ENCODE results near the gene ALDH6A1. TPM values are rescaled to one million over a fixed set of nuclear protein-coding genes. Genes with fewer than 3 reads are reported as not detected.
"Not testable (repeated sequence)": the region's sequence is repeated elsewhere in the genome, so short reads cannot be mapped to it uniquely, and the experiment has no call there.

The ALDH6A1 gene
- total RNA-seq, 1 experiment from 2014 or later: 21.6 TPM

DNA sequence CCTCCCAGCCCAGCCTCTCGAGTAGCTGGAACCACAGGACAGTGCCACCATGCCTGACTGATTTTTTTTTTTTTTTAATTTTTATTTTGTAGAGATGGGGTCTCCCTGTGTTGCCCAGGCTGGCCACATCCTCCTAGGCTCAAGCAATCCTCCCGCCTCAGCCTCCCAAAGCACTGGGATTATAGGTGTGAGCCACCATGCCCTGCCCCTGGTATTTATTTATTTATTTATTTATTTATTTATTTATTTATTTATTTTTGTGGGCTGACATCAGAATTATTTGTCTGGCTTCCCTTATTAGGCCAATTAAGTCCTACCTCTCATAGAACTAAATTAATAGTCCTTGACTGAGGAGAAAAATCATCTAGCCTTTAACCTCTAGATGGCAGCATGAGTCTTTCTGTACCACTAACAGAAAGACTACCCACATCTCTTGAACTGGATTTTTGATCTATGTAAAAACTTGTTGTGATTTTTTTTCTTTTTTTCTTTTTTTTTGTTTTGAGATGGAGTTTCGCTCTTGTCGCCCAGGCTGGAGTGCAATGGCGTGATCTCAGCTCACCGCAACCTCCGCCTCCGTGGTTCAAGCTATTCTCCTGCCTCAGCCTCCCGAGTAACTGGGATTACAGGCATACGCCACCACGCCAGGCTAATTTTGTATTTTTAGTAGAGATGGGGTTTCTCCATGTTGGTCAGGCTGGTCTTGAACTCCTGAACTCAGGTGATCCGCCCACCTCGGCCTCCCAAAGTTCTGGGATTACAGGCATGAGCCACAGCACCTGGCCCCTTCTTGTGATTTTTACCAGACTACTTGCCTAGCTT, 27.4 kb upstream of the ALDH6A1 start:
- H3K4me1 Mint-ChIP-seq; POLR2A ChIA-PET; DNase-seq (ENCODE audit: low spot score); H3K9me3 Mint-ChIP-seq; H3K4me3 Mint-ChIP-seq; H3K27me3 Mint-ChIP-seq (ENCODE audit: low read depth); H3K27ac Mint-ChIP-seq; ATAC-seq: not testable (repeated sequence)
- peaks cover 10% of the 10 kb centered on the region for H3K36me3 Mint-ChIP-seq
- CTCF ChIA-PET: interaction anchor here (0.7 to 2.1 kb wide), 4 partner anchors 20 to 183 kb away, joined by 3 to 6 read pairs (median 3); no protein-coding TSS in a partner anchor
- TF ChIP-seq ZNF121 (CRISPR knock-in tag; IDR thresholded peaks at IDR 0.05): peak; percentile 77; the same call in 1 of the 2 replicates
- 0 out of 2 replicates have a peak, but pooled peaks have one; percentile 43 for TF ChIP-seq GTF2I (CRISPR knock-in tag; conservative IDR thresholded peaks at IDR 0.05)

DNA sequence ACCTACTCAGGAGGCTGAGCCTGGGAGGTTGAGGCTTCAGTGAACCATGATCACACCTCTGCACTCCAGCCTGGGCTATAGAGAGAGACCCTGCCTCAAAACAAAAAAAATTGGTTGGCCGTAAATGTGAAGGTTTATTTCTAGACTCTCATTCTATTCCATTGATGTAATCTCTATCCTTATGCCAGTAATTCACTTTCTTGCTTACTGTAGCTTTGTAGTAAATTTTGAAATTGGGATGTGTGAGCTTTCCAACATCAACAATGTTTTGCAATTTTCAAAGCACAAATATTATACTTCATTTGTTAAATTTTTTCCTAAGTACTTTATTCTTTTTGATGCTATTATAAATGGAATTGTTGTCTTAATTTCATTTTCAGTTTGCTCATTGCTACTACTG, 25.1 kb upstream of the ALDH6A1 start:
- H3K4me3 Mint-ChIP-seq: no peak overlapping the region
- H3K36me3 Mint-ChIP-seq: peaks cover 10% of the 10 kb centered on the region
- H3K27ac Mint-ChIP-seq: no peak overlapping the region
- ChIA-PET CTCF (no interaction called here), POLR2A (no interaction called here)
- H3K27me3 Mint-ChIP-seq (ENCODE audit: low read depth): no peaks in the 10 kb centered on the region
- TF ChIP-seq, protein P1, sequence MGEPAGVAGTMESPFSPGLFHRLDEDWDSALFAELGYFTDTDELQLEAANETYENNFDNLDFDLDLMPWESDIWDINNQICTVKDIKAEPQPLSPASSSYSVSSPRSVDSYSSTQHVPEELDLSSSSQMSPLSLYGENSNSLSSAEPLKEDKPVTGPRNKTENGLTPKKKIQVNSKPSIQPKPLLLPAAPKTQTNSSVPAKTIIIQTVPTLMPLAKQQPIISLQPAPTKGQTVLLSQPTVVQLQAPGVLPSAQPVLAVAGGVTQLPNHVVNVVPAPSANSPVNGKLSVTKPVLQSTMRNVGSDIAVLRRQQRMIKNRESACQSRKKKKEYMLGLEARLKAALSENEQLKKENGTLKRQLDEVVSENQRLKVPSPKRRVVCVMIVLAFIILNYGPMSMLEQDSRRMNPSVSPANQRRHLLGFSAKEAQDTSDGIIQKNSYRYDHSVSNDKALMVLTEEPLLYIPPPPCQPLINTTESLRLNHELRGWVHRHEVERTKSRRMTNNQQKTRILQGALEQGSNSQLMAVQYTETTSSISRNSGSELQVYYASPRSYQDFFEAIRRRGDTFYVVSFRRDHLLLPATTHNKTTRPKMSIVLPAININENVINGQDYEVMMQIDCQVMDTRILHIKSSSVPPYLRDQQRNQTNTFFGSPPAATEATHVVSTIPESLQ (CRISPR knock-in tag; IDR thresholded peaks at IDR 0.05): no peak
- TF ChIP-seq NR1H2 (CRISPR knock-in tag; IDR thresholded peaks at IDR 0.05) (no peak), ATF1 (CRISPR knock-in tag; IDR thresholded peaks at IDR 0.05) (no peak), TEAD4 (CRISPR knock-in tag; IDR thresholded peaks at IDR 0.05) (no peak), OVOL2 (CRISPR knock-in tag; IDR thresholded peaks at IDR 0.05; ENCODE audit: borderline replicate concordance) (no peak), MYBL2 (CRISPR knock-in tag; IDR thresholded peaks at IDR 0.05) (no peak)
- TF ChIP-seq, protein P2, sequence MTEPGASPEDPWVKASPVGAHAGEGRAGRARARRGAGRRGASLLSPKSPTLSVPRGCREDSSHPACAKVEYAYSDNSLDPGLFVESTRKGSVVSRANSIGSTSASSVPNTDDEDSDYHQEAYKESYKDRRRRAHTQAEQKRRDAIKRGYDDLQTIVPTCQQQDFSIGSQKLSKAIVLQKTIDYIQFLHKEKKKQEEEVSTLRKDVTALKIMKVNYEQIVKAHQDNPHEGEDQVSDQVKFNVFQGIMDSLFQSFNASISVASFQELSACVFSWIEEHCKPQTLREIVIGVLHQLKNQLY (CRISPR knock-in tag; IDR thresholded peaks at IDR 0.05): no peak
- TF ChIP-seq, protein P3, sequence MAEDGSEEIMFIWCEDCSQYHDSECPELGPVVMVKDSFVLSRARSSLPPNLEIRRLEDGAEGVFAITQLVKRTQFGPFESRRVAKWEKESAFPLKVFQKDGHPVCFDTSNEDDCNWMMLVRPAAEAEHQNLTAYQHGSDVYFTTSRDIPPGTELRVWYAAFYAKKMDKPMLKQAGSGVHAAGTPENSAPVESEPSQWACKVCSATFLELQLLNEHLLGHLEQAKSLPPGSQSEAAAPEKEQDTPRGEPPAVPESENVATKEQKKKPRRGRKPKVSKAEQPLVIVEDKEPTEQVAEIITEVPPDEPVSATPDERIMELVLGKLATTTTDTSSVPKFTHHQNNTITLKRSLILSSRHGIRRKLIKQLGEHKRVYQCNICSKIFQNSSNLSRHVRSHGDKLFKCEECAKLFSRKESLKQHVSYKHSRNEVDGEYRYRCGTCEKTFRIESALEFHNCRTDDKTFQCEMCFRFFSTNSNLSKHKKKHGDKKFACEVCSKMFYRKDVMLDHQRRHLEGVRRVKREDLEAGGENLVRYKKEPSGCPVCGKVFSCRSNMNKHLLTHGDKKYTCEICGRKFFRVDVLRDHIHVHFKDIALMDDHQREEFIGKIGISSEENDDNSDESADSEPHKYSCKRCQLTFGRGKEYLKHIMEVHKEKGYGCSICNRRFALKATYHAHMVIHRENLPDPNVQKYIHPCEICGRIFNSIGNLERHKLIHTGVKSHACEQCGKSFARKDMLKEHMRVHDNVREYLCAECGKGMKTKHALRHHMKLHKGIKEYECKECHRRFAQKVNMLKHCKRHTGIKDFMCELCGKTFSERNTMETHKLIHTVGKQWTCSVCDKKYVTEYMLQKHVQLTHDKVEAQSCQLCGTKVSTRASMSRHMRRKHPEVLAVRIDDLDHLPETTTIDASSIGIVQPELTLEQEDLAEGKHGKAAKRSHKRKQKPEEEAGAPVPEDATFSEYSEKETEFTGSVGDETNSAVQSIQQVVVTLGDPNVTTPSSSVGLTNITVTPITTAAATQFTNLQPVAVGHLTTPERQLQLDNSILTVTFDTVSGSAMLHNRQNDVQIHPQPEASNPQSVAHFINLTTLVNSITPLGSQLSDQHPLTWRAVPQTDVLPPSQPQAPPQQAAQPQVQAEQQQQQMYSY (CRISPR knock-in tag; IDR thresholded peaks at IDR 0.05): no peak
- TF ChIP-seq, protein P4, sequence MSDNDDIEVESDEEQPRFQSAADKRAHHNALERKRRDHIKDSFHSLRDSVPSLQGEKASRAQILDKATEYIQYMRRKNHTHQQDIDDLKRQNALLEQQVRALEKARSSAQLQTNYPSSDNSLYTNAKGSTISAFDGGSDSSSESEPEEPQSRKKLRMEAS (CRISPR knock-in tag; IDR thresholded peaks at IDR 0.05): no peak
- TF ChIP-seq, protein P5, sequence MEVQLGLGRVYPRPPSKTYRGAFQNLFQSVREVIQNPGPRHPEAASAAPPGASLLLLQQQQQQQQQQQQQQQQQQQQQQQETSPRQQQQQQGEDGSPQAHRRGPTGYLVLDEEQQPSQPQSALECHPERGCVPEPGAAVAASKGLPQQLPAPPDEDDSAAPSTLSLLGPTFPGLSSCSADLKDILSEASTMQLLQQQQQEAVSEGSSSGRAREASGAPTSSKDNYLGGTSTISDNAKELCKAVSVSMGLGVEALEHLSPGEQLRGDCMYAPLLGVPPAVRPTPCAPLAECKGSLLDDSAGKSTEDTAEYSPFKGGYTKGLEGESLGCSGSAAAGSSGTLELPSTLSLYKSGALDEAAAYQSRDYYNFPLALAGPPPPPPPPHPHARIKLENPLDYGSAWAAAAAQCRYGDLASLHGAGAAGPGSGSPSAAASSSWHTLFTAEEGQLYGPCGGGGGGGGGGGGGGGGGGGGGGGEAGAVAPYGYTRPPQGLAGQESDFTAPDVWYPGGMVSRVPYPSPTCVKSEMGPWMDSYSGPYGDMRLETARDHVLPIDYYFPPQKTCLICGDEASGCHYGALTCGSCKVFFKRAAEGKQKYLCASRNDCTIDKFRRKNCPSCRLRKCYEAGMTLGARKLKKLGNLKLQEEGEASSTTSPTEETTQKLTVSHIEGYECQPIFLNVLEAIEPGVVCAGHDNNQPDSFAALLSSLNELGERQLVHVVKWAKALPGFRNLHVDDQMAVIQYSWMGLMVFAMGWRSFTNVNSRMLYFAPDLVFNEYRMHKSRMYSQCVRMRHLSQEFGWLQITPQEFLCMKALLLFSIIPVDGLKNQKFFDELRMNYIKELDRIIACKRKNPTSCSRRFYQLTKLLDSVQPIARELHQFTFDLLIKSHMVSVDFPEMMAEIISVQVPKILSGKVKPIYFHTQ (CRISPR knock-in tag; IDR thresholded peaks at IDR 0.05): no peak
- H3K9me3 Mint-ChIP-seq: no peaks in the 10 kb centered on the region
- ATAC-seq: no peak
- 0 out of 2 replicates have a peak, but pooled peaks cover 3% of the 10 kb centered on the region for H3K4me1 Mint-ChIP-seq
- DNase-seq (ENCODE audit: low spot score): no peak

Data from WTC11 (cell line).